22Rv1 (cell line): ENCODE measurements around the gene WDR1.
"Not testable (repeated sequence)": the region's sequence is repeated elsewhere in the genome, so short reads cannot be mapped to it uniquely, and the experiment has no call there.

Source experiments
- H3K27ac ChIP-seq: fragments of 450-650 bp; 2 replicates; pipeline ENCODE4 v1.5.1; 2017
- ZFX ChIP-seq: fragments of 450-650 bp; IDR thresholded peaks from 2 replicates; pipeline ENCODE4 v1.6.1; 2017; ENCODE audit warnings: antibody characterized with exemption, borderline replicate concordance
- TF ChIP-seq, protein P1 (sequence below): fragments of 450-650 bp; IDR thresholded peaks from 2 replicates; pipeline ENCODE4 v1.5.1; 2017; ENCODE audit warnings: mild to moderate bottlenecking

WDR1 gene

DNA sequence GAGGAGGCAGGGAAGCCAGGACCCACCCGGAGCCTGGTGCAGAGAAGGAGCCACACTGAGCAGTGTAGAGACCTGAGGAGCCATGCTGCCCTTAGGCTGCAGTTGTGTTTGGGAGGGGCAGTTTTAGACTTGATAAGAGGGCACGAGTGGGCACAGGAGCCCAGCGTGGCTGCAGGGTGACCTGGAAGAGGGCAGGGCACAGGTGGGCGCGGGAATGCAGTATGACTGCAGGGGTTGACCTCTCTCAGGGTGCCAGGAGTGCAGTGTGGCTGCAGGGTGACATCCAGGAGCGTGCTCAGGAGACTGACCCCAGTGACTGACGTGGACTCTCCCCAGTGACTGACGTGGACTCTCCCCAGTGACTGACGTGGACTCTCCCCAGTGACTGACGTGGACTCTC, 14.6 kb upstream of the WDR1 start:
- H3K27ac ChIP-seq = no peak overlapping the region
- TF ChIP-seq, protein P1, sequence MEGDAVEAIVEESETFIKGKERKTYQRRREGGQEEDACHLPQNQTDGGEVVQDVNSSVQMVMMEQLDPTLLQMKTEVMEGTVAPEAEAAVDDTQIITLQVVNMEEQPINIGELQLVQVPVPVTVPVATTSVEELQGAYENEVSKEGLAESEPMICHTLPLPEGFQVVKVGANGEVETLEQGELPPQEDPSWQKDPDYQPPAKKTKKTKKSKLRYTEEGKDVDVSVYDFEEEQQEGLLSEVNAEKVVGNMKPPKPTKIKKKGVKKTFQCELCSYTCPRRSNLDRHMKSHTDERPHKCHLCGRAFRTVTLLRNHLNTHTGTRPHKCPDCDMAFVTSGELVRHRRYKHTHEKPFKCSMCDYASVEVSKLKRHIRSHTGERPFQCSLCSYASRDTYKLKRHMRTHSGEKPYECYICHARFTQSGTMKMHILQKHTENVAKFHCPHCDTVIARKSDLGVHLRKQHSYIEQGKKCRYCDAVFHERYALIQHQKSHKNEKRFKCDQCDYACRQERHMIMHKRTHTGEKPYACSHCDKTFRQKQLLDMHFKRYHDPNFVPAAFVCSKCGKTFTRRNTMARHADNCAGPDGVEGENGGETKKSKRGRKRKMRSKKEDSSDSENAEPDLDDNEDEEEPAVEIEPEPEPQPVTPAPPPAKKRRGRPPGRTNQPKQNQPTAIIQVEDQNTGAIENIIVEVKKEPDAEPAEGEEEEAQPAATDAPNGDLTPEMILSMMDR = no peak
- no peak for TF ChIP-seq ZFX

DNA sequence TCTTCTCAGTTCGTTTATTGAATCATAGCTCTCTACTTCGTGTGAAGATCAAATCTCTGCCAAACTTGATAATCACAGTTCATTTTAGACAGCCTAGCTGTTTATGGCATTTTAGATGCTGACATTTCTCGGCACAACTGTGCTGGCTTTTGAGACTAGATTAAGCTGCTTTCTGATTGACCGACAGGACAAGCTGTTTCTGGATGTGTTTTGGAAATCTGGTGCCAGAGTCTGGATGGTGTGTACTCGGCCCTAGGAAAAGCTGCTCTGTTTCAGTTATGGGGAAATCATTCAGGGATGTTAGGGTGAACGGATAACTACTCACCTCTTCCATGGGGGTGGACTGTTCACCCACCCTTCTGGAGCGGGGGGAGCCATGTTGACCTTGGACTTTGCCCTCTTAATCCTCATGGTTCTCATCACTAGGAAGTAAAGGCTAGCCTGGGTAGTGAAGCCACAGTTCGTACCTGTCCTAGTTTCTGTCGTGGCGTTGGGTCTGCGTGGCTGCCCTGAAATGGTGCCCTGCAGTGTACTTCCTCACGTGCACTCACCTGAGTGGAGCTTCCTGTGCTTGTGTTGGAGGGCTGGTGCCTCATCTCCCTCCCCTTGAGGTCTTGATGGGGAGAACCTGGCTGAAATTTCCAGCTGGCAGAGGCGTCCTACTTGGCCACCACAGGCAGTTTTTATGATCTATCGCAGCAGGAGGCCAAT, 13.7 kb upstream of the WDR1 start:
- no peak overlapping the region for H3K27ac ChIP-seq
- TF ChIP-seq, protein P1 = no peak
- TF ChIP-seq ZFX = no peak

DNA sequence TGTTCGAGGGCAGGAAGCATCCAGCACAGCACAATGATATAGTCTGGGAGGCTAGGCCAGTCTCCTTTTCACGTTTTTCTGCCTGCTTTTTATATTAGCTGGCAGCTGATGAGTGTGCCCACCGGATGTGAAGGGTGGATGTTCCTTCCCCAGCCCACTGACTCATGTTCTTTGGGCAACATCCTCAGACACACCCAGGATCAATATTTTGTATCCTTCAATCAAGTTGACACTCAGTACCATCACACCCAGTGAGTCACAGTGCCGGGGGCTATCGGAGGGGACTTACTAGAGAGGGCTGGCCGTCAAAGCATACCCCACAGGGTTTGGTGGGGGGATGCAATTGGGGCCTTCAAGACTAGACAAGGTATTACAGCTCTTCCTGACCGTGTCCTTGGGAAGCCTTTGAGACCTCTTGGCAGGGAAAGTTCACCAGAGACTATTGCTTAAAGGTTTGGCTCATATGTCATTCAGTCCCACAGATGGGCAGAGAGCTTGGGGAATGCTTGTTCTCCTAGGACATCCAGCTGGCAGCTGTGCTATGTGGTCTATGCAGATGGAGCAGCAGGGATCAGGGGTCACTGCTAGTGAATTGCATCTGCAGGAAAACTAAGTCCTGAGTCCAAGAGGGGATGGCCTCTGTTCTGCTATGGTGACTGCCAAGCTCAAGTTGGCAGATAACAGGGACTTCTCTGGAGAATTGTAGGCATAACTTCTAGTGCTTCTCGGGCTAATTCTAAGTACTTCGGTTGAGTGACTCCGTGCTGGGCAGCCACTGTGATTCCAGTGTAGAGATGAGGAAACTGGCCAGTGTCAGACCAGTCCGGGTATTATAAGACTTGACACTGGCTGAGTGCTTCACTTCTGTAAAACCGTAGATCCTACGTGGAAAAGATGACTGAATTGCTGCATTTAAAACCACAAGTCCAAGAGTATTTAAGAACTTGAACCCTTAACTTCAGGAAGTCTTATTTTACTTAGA, 12.9 kb upstream of the WDR1 start:
- no peak for TF ChIP-seq ZFX
- TF ChIP-seq, protein P1 = no peak
- no peak overlapping the region for H3K27ac ChIP-seq

DNA sequence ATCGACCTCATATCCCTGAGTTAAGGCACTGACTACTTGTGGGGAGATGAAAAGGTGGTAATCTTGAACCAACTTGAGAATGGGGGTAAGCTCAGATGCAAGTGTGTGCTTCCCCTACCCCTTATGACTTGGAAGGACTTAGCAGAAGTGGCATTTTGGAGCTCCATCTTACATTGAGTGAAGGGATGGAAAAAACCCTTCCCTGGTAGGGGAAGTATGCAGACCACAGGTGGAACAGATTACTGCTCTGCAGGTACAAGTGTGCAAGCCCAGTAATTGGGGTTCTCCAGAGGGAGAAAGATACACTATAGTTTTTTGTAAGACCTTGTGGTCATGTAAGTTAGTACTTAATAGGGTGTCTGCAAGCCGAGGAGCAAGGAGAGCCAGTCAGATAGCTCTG, 12.2 kb upstream of the WDR1 start:
- TF ChIP-seq, protein P1 = no peak
- TF ChIP-seq ZFX = no peak
- H3K27ac ChIP-seq = no peak overlapping the region

DNA sequence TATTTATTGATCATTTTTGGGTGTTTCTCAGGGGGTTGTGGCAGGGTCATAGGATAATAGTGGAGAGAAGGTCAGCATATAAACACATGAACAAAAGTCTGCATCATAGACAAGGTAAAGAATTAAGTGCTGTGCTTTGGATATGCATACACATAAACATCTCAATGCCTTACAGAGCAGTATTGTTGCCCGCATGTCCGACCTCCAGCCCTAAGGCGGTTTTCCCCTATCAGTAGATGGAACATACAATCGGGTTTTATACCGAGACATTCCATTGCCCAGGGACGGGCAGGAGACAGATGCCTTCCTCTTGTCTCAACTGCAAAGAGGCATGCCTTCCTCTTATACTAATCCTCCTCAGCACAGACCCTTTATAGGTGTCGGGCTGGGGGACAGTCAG, 10.9 kb upstream of the WDR1 start:
- not testable (repeated sequence) for H3K27ac ChIP-seq

DNA sequence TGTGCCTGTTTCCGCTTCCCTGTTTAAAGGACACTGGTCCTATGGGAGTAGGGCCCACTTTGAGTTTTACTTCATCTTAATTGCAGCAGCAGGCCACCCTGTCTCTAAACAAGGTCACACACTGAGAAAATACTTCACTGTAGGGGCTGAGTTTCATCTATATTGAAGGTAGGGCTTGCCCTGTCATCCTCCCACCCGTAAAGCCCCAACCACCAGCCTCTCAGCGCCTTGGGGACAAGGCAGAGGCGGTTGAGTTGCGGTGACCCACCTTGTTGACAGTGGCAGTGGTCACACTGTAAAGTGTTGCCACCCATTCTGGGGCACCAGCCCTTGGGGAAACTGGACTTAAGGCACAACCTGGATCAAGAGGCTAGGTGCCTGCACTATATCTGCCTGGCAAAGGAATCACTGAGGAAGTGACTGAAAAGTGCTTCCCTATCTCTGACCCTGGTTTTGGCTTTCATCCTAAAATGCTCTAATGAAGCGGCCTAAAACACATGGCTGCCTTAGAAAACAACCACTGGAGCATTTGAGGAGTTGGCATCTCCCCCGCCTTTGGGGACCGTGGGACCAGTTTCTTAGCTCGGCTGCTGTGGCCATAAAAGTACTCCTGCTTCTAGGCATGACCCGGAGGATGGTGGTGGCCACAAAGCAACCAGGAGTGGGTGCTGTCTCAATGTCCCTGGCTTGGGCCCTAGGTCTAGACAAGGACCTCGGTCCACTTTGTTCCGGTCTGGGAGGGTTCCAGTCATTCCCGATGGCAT, 7.8 kb upstream of the WDR1 start:
- TF ChIP-seq, protein P1 = no peak
- TF ChIP-seq ZFX = no peak
- no peak overlapping the region for H3K27ac ChIP-seq

DNA sequence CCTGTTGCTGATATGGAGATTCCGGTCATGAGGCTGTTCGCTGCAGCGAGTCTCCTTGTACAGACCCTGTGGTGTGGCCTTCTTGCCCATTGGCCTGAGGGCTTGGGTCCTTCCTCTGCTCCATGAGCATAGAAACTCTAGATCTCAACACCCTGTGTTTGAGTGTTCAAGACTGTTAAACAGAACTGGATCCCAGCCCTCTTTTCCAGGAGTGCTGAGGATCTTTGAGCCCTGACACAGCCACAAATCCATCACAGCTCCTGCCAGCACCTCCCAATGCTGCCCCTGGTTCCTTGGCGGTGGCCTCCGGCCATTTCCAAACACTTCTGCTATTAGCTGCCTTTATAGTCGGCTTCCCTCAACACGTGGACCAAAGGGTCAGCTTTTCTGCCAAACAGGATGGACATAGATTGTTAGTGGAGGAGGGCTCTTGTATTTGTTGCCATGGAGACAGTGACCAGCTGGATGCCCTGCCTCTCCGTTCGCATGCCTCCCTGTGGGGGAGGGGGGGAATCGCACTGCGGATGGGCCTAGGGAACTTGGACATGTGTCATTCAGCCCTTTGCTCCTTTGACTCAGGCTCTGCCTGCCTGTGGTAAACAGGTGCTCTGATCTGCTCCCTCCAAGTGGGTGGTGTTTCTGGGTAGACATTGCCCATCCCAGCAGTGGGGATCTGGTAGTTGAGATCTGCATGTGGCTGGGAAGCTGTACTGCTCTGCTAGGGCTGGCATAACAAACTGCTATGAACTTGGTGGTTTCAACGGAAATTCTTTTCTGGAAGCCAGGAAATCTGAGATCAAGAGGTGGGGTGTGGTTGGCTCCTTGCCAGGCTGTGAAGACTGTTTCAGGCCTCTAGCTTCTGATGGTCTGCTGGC, 6.9 kb upstream of the WDR1 start:
- H3K27ac ChIP-seq = no peak overlapping the region
- TF ChIP-seq ZFX = no peak
- TF ChIP-seq, protein P1 = no peak
